Skin of body (tissue), 2 donors: ENCODE measurements around the gene SULT1C3. TPM values are rescaled to one million over a fixed set of nuclear protein-coding genes. Genes with fewer than 3 reads are reported as not detected.

Experiments
- DNase-seq: peaks from one replicate; lab custom pipeline; 2025; lab: John Stamatoyannopoulos, UW
- total RNA-seq: library from RNA; depleted of rRNA; stranded (reverse); fragments of >200 nt; gene quantifications from one replicate; pipeline ENCODE4 v1.2.3, GENCODE V29; 2014

Gene SULT1C3
- total RNA-seq = not detected

DNA sequence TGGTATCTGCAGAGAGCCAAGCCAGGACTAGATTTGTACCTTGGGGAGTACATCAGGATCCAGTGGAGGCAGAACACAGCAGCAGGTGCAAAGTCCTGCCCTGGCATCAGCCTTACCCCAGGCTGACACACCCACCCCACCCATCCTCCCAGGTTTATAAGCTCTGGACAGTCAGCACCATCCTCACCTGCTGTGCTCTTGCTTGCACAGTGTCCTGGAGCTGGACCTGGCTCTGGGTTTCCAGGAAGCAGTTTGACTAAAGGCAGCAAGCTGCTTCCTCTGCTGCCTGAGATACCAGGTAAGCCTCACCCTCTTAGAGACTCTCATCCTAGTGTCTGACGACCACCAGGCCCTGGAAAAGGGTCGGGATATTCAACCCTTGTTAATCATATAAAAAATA lies at the start of gene SULT1C3:
SULT1C3 (plus strand) TSS at position 183 of the 400 bp plus-strand sequence. CDS start 7,227 bp downstream, outside the sequence.
- DNase-seq = no peak

DNA sequence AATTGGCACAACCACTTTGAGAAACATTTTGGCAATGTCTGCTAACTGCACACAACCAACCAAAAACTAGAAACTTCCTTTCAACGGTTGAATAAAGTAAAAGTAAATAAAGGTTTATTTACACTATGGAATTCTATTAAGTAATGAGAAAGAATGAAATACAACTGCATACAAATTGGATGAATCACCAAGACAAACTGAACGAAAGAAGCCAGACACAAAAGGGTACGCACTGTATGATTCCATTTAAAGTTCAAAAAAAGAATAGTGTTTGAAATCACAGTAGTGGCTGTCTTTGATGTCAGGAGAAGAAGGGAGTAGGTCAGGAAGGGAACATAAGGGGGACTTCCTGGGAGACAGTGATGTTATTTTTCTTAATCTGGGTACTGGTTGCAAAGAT lies 46.5 kb upstream of the SULT1C3 start:
- DNase-seq = no peak

GRCh38 chr2:108194409-108195132 lies 45.2 kb upstream of the SULT1C3 start:
- no peak for DNase-seq

GRCh38 chr2:108195133-108195439 lies 44.7 kb upstream of the SULT1C3 start:
- DNase-seq = no peak

DNA sequence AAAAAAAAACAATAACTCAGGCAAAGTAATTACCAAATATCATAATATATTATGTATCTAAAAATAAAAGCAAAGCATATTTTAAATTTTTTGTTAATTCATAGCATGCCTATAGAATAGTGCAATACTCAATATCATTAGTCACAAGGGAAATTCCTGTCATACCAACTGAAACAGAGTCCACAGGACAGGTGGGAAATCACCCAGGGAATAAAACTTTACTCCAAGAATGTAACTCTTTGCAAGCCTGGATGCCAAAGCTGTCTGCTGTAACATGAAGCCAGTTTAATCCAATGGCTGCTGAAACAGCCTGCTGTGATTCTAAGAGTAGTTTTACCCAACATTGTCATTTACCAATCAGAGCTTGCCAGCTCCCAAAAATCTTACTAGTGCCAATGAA lies 40.0 kb upstream of the SULT1C3 start:
- no peak for DNase-seq

DNA sequence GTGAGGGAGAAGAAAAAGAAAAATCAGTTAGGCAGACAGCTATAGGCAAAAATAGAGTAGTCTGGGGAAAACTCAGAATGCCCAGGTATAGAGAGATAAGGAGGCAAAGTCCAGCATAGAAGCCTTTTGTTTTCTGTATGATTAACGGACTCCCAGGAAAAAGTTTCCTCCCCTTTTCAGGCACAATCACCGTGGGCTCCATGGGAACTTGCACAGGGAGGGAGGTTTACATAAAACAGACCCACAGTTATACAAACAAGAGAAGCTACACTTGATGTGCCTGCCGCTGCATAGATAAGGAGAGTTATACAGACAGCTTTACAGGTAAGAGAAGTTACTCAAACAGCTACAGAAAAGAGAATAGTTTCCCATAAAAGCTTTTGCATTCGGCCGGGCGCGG lies 39.2 kb upstream of the SULT1C3 start:
- no peak for DNase-seq

- no peak for DNase-seq
Observed at GRCh38 chr2:108212671-108213070, 27.1 kb upstream of the SULT1C3 start.

DNA sequence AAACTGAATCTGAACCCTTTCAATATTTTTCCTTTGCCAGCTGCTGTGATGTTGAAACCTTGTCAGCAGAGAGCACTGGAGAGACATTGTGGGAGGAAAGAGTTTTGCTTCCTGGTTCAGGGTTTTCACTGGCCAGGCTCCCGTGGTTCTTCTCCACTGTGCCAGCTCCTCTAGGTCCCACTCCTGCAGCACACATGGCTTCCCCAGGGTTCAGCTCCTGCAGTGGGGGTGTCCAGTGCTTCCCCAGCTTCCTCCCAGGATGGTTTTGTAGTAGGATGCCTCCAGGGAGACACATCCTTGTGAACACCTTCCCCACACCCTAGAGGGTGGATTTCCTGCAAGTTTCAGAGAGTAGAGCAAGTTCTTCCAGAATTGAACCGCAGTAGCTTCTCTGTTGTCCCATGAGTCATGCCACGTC lies 24.0 kb upstream of the SULT1C3 start:
- DNase-seq = no peak

DNA sequence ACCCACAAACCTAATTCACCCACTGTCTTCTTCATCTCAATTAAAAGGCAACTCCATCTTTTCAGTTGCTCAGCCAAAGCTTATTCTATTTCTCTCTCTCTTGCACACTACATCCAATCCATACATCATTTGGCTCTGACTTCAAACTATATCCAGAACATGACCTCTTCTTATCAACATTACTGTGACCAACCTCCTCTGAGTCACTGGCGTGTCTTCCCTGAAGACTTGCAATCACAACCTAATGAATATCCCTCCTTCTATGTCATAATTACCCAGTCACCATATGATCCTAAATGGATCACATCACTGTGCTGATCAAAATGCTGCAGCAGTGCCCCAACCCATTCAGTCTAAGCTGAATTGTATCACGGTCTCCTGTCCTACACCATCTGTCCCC lies 22.6 kb upstream of the SULT1C3 start:
- DNase-seq = no peak

- DNase-seq = no peak
Observed at GRCh38 chr2:108219688-108220087, 20.1 kb upstream of the SULT1C3 start.

DNA sequence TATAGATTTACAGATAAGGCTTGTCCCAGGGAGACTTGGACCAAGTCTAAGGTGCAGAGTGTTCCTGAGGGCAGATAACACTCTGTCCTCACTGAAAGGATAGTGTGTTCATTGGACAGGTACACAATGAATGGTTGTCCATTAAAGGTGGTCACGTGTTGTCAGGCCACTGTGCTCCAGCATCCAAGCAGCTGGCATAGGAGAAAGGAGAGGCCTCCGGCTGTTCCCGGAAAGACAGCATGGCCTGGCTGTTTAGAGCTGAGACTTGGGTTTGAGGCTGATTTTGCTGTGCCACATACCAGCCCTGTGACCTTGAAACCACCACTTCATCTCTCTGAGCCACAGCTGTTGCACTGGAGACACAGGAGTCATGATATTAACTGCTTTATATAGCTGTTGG lies 19.6 kb upstream of the SULT1C3 start:
- DNase-seq = no peak

DNA sequence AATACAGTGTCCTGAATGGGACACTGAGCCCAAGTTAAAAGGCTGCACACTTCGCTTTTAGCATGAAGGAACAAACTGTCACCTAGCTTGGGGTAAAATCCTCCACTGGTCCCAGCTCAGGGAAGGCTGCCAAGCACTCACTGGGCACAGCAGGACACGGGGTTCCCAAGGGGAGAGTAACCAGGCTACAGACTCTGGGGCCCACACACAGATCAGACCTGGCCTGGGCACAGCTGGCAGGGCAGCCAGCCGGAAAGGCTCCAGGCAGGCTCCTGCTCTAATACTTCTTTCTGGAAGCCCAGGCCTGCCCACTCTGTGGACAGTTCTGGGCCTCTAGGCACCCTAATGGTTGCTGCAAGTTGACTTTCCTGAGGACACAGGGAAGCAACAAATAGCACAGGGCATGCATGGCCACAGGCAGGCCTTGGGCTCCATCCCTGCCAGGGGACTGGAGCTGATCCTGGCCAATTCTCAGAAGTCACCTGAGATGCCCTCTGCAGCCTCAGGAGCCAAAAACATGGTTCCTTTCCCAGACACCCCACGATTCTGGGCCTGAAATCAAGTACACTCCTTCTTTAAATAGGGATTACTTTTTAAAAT lies 18.7 kb upstream of the SULT1C3 start:
- no peak for DNase-seq

- no peak for DNase-seq
Observed at GRCh38 chr2:108222261-108222660, 17.5 kb upstream of the SULT1C3 start.

DNA sequence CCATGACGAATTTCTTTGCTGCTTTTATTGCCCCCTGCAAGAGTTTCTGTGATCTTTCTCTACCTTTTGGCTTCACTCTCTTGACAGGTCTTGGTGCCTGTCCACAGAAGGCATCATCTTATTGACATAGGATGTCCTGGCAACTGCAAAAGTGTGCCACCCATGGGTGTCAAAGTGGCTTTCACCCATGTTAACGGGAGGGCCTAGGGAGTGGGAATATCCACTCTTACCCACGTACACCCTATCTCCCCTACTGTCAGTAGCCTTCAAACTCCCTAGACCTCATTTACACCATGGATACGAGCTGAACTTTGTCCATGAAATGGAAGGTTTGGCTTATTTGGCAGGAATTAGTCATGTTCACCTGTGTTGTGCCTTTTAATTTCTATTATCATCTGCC lies 16.2 kb upstream of the SULT1C3 start:
- no peak for DNase-seq

DNA sequence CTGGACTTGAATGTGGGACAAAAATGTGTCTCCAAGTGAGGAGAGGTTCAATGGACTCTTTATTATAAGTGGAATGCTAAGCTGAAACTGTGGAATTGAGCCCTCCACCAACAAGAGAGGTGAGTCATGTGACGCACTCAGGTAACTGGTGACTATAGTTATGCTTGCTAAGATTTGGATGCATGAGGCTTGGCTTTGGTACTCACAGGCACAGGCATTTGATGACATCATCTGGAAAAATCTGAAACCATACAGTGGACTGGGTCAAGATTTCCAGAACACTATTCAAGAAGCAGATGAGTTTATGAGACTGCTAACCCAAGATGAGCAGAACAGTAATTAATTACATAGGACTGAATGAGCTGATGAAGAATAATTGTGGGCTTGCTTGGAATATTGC lies 15.7 kb upstream of the SULT1C3 start:
- DNase-seq = no peak

DNA sequence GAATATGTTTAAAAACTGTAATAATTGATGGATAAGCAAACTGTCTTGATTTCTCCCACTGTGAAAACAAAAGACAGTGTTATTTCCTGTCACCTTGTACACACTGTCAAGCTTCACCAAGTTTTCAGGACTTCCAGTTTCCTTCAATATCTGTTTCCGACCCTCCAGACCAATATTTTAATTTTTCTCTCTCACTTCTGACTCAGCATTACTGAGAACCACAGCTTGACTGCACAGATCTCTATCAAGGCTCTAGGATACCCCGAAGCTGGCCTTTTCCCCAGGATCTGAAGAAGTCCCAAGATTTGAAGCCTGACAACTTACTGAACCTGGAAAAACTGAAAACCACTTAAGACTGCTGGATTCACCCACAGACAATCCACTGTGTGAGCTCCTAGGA lies 13.2 kb upstream of the SULT1C3 start:
- DNase-seq = no peak

- DNase-seq = no peak
Observed at GRCh38 chr2:108228006-108228405, 11.8 kb upstream of the SULT1C3 start.

- no peak for DNase-seq
Observed at GRCh38 chr2:108228537-108228936, 11.2 kb upstream of the SULT1C3 start.

DNA sequence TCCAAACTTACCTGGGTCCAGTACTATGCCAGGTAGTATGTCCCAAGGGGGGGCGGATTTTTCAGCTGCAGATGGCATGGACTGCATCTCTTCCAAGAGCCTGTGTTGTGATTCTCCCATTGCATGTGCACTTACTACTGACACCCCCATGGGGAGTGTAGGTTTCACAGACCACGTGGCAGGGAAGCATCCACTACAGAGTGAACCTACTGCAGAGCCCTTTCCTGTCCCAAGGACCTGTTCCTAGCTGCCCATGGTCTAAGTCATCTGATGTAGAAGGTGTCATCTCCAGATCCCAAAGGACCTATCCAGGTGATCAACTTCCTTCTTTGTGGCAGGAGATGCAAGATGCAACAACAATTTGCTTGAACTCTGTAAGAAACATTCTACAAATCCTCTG lies 9.9 kb upstream of the SULT1C3 start:
- no peak for DNase-seq

DNA sequence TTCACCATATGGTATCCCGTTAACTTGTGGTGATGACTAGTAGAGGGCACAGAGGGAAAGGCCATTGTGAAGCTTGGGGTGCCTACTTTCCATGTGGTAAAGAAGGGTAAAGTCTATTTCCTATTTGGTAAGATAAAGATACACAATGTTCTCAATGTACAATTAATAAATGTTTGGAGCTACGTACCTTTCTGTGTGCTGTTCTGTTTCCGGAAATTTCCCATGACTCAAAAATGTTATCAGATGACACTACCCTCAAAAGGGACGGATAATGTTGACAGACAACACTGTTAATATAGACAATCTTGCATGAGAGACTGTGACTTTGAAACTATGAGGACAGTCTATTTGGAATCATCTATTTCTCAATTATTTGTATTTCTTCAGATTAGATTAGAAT lies 4.2 kb upstream of the SULT1C3 start:
- DNase-seq = no peak

- DNase-seq = no peak
Observed at GRCh38 chr2:108236676-108237335, 3.0 kb upstream of the SULT1C3 start.

GRCh38 chr2:108240966-108241365 lies 1.2 kb downstream of the SULT1C3 start:
- no peak for DNase-seq

- DNase-seq = no peak
Observed at GRCh38 chr2:108243566-108243965, 3.8 kb downstream of the SULT1C3 start.
